ENCODE measurements around the gene P2RX4. TPM values are rescaled to one million over a fixed set of nuclear protein-coding genes. Genes with fewer than 3 reads are reported as not detected.

The P2RX4 gene
- total RNA-seq, 2 donors from 2014 or later: 21.8 to 21.9 TPM

- Histone ChIP-seq H3K27ac (no peak overlapping the region), H3K9me3 (no peaks in the 10 kb centered on the region), H3K4me1 (peaks cover 0 to 39% of the 10 kb centered on the region in 2 donors), H3K27me3 (no peaks in the 10 kb centered on the region), H3K4me3 (no peak overlapping the region), H3K36me3 (no peaks in the 10 kb centered on the region)
- TF ChIP-seq CTCF (IDR thresholded peaks at IDR 0.05): no peak
- DNase-seq (ENCODE audit: low spot score): no peak
Measured at GRCh38 chr12:121283388-121283787, 73.5 kb downstream of the P2RX4 start.

Other genes starting within 250 kb of the P2RX4 start
- gene HNF1A, start 231.6 kb upstream of the P2RX4 start, total RNA-seq: not detected
- 10 to 100 TPM in 1 of 2 donors, 1 to 10 TPM in 1; 8.8 to 12.1 TPM for gene C12orf43, start 193.6 kb upstream of the P2RX4 start, total RNA-seq
- gene OASL, start 170.9 kb upstream of the P2RX4 start, total RNA-seq: under 1 TPM in 1 of 2 donors, not detected in 1; 0.70 TPM
- gene P2RX7, start 77.3 kb upstream of the P2RX4 start, total RNA-seq: 1 to 10 TPM; 1.3 to 1.9 TPM
- 10 to 100 TPM; 14.4 to 16.9 TPM for gene CAMKK2, start 86.6 kb downstream of the P2RX4 start, total RNA-seq
- gene ANAPC5, start 142.3 kb downstream of the P2RX4 start, total RNA-seq: 10 to 100 TPM; 54.6 to 63.1 TPM
- 10 to 100 TPM; 15.9 to 32.5 TPM for gene RNF34, start 190.0 kb downstream of the P2RX4 start, total RNA-seq